A204.1 (cell line): Measurements from ENCODE around the gene HES4.
A peak's percentile ranks its signal among the peaks of the same experiment; 100 is the strongest.
"Not testable (repeated sequence)": the region's sequence is repeated elsewhere in the genome, so short reads cannot be mapped to it uniquely, and the experiment has no call there.

Experiments
- FAIRE-seq: peaks from 2 replicates; lab custom pipeline; 2012; peaks lifted over from hg19 to GRCh38; lab: Jason Lieb, UNC

HES4 gene

GRCh38 chr1:997993-998744 is 1.7 kb downstream of the HES4 start:
- no peak for FAIRE-seq

DNA sequence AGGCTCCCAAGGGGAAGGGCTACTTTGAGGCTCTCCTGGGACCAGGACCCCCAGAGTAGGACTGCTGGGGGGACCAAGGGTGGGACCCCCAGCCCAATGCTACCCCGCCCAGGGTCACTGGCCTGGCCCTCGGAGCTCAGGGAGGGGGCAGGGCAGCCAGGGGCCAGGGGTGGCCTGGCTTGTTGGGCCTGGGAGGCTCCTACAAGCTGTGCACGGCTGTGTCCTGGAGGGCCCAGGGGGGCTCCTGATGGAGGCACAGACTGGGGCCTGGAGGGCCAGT is 2.2 kb downstream of the HES4 start:
- no peak for FAIRE-seq

GRCh38 chr1:996851-997712 is 2.8 kb downstream of the HES4 start:
- no peak for FAIRE-seq

DNA sequence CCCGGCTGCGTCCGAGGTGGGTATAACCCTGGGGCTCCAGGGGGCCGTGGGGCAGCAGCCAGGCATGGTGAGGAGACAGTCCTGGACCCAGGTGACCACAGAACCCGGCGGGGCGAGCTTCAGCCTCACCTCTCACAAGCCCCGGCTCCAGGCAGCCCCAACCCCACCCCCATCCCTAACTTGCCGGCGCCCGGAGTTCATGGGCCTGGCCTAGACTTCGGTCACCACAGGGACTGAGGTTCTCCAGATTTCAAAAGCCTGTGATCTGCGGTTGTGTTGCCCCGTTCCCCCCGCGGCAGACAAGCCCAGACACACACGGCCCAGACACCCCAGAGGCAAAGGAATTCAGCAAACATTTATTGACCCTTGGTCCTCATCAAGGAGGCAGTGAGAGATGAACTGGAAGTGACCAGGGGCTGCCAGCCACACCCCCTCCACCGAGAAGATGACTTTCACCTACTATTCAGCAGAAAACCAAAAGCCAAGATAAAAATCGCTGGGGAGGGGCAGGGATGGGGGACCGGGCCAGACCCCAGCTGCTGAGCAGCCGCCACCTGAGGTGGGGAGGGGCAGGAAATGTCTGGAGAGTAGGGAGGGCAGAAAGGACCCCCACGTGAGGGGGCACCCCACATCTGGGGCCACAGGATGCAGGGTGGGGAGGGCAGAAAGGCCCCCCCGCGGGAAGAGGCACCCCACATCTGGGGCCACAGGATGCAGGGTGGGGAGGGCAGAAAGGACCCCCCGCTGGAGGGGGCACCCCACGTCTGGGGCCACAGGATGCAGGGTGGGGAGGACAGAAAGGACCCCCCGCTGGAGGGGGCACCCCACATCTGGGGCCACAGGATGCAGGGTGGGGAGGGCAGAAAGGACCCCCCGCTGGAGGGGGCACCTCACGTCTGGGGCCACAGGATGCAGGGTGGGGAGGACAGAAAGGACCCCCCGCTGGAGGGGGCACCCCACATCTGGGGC is 3.9 kb downstream of the HES4 start:
- FAIRE-seq: no peak

DNA sequence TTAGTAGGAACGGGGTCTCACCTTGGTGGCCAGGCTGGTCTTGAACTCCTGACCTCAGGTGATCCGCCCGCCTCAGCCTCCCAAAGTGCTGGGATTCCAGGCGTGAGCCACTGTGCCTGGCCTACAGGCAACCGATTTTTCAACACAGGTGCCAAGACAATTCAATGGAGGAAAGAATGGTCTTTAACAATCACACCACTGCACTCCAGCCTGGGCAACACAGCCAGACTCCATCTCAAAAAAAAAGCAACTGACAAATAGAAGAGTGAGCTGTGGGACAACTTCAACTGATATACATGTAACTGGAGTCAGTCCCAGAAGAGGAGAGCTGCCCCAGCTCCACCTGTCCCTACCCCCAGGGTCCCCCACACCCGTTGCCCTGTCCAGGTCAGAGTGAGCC is 5.4 kb downstream of the HES4 start:
- FAIRE-seq: not testable (repeated sequence)

GRCh38 chr1:993379-993995 is 6.4 kb downstream of the HES4 start:
- no peak for FAIRE-seq

DNA sequence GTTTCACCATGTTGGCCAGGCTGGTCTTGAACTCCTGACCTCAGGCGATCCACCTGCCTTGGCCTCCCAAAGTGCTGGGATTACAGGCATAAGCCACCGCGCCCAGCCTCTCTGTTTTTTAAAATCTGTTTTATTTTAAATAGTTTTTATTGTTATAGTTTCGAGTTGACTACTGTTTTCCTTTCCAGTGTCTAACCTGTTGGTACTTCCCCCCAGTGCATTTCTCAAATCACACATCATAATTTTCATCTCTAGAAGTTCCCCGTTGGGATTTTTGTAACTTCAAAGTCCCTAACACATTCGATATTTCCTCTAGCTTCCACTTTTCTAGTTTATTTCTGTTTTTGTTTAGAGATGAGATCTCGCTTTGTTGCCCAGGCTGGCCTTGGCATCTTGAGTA is 7.5 kb downstream of the HES4 start:
- no peak for FAIRE-seq

GRCh38 chr1:991895-992294 is 8.0 kb downstream of the HES4 start:
- FAIRE-seq: no peak

DNA sequence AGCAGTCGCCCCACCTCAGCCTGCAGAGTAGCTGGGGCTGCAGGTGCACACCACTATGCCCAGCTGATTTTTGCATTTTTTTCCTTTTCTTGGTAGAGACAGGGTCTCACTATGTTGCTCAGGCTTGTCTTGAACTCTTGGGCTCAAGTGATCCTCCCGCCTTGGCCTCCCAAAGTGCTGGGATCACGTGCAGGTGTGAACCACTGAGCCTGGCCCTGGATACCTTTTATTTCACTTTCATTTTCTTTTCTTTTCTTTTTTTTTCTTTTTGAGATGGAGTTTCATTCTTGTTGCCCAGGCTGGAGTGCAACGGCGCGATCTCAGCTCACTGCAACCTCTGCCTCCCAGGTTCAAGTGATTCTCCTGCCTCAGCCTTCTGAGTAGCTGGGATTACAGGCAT is 8.6 kb downstream of the HES4 start:
- FAIRE-seq: not testable (repeated sequence)

DNA sequence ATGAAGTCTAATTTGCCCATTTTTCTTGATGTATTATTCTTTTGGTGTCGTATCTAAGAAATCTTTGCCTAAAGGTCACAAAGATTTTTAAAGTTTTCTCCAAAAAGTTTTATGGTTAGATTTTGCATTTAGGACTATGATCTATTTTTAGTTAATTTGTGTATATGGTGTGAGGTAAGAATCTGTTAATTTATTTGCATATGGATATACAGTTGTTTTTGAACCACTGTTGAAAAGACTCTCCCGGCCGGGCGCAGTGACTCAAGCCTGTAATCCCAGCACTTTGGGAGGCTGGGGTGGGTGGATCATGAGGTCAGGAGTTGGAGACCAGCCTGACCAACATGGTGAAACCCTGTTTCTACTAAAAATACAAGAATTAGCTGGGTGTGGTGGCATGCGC is 11.8 kb downstream of the HES4 start:
- FAIRE-seq: peak; percentile 27

DNA sequence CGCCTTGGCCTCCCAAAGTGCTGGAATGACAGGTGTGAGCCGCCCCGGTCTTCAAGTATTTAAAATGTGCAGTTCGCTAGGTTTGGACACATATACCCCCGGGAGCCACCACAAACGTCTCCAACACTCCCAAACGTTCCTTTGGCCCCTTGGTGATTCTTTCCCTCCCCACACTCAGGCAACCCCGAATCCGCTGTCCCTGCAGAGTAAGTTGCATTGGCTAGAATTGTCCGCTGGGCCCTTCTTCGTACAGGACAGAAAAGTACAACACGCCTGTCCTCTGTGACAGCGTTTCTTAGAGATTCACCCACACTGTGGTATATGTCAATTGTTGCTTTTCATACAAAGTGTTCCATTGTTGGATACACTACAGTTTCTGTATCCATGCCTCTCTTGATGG is 14.8 kb downstream of the HES4 start:
- FAIRE-seq: no peak

DNA sequence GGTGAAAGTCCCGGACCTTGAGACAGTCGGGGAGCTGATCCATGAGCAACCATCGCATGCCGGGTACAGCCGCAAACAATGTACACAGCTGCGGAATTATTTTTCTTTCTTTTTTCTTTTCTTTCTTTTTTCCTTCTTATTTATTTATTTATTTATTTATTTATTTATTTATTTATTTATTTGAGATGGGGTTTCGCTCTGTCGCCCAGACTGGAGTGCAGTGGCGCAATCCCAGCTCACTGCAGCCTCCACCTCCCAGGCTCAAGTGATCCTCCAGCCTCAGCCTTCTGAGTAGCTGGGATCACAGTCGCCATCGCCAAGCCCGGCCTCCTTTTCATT is 15.5 kb downstream of the HES4 start:
- FAIRE-seq: no peak

GRCh38 chr1:983798-984475 is 16.0 kb downstream of the HES4 start:
- no peak for FAIRE-seq

GRCh38 chr1:982765-983436 is 17.0 kb downstream of the HES4 start:
- FAIRE-seq: no peak

- FAIRE-seq: no peak
Observed at GRCh38 chr1:981955-982558, 17.8 kb downstream of the HES4 start, which contains the start of gene PERM1. PERM1 (minus strand) TSS chr1:982093; CDS start chr1:981029, 1,064 bp downstream.

- no peak for FAIRE-seq
Observed at GRCh38 chr1:981491-981954, 18.4 kb downstream of the HES4 start.

DNA sequence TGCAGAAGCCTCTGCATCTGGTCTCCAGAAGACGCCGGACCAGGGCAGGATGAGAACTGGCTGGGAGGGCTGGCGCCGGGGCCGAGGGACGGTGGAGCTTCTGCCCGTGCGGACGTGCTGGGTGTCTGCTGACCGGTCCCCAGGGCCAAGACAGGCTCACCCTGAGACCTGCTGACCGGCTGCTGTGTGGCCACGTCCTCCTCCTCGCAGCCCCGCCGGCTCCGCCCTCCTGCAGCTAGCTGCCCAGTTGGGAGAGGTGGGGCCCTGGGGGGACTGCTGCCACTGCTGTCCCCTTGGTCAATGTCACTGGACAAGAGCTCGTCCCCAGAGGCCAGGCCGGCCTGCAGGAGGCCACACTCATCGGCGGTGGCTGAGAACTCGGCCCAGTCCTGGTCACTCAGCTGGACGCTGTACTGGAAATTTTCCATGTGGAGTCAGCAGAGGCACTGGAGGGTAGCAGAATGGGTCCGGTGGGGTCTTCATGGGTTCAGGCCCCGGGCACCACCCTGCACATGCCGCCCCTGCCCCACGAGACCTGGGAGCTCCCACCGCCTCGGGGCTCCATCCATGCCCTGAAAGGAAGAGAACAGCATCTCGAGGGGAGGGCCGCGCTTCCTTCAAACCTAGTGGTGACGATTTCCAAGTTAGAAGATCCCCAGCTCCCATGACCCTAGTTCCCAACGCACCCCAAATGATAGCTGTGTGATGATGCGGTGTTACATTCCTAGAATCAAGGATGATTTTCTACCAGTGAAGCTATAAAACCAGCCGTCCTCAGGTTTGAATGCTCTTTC is 19.1 kb downstream of the HES4 start:
- no peak for FAIRE-seq

GRCh38 chr1:980137-980571 is 19.7 kb downstream of the HES4 start:
- no peak for FAIRE-seq

- FAIRE-seq: no peak
Observed at GRCh38 chr1:979744-980072, 20.2 kb downstream of the HES4 start.
